Measurements from ENCODE around the gene KIF4B. TPM values are rescaled to one million over a fixed set of nuclear protein-coding genes. Genes with fewer than 3 reads are reported as not detected.

Gene KIF4B, protein sequence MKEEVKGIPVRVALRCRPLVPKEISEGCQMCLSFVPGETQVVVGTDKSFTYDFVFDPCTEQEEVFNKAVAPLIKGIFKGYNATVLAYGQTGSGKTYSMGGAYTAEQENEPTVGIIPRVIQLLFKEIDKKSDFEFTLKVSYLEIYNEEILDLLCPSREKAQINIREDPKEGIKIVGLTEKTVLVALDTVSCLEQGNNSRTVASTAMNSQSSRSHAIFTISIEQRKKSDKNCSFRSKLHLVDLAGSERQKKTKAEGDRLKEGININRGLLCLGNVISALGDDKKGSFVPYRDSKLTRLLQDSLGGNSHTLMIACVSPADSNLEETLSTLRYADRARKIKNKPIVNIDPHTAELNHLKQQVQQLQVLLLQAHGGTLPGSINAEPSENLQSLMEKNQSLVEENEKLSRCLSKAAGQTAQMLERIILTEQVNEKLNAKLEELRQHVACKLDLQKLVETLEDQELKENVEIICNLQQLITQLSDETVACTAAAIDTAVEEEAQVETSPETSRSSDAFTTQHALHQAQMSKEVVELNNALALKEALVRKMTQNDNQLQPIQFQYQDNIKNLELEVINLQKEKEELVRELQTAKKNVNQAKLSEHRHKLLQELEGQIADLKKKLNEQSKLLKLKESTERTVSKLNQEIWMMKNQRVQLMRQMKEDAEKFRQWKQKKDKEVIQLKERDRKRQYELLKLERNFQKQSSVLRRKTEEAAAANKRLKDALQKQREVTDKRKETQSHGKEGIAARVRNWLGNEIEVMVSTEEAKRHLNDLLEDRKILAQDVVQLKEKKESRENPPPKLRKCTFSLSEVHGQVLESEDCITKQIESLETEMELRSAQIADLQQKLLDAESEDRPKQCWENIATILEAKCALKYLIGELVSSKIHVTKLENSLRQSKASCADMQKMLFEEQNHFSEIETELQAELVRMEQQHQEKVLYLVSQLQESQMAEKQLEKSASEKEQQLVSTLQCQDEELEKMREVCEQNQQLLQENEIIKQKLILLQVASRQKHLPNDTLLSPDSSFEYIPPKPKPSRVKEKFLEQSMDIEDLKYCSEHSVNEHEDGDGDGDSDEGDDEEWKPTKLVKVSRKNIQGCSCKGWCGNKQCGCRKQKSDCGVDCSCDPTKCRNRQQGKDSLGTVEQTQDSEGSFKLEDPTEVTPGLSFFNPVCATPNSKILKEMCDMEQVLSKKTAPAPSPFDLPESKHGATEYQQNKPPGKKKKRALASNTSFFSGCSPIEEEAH
- total RNA-seq, result under 1 TPM in 3 of 4 donors, not detected in 1; under 0.01 to 0.08 (median 0.05) TPM

- H3K9me3 ChIP-seq, result peaks cover 0 to 7% (median 0%) of the 10 kb centered on the region in 3 donors
- H3K4me3 ChIP-seq, result no peak within 1 kb of the TSS
- H3K27me3 ChIP-seq, result peaks cover 3% of the 10 kb centered on the region
- WGBS, 2 donors (ENCODE audit: low coverage in 1 of 2), result 94% methylated on average over 18 of the region's 21 CpGs; no CpG with 5 or more reads in 1 of the 2 donors
- no peaks in the 10 kb centered on the region for H3K4me1 ChIP-seq
- no peak for TF ChIP-seq EP300 (IDR thresholded peaks at IDR 0.05)
- TF ChIP-seq POLR2AphosphoS5 (IDR thresholded peaks at IDR 0.05), result no peak
- TF ChIP-seq, protein P1, sequence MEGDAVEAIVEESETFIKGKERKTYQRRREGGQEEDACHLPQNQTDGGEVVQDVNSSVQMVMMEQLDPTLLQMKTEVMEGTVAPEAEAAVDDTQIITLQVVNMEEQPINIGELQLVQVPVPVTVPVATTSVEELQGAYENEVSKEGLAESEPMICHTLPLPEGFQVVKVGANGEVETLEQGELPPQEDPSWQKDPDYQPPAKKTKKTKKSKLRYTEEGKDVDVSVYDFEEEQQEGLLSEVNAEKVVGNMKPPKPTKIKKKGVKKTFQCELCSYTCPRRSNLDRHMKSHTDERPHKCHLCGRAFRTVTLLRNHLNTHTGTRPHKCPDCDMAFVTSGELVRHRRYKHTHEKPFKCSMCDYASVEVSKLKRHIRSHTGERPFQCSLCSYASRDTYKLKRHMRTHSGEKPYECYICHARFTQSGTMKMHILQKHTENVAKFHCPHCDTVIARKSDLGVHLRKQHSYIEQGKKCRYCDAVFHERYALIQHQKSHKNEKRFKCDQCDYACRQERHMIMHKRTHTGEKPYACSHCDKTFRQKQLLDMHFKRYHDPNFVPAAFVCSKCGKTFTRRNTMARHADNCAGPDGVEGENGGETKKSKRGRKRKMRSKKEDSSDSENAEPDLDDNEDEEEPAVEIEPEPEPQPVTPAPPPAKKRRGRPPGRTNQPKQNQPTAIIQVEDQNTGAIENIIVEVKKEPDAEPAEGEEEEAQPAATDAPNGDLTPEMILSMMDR (IDR thresholded peaks at IDR 0.05), result no peak
- TF ChIP-seq POLR2A (IDR thresholded peaks at IDR 0.05), result no peak
- ATAC-seq, result no peak
- no peak within 1 kb of the TSS for H3K27ac ChIP-seq
- no peaks in the 10 kb centered on the region for H3K36me3 ChIP-seq
Observed at GRCh38 chr5:155013526-155013925, at the start of gene KIF4B. Gene KIF4B (plus strand): TSS chr5:155013755. CDS start chr5:155013860, 105 bp downstream.

DNA sequence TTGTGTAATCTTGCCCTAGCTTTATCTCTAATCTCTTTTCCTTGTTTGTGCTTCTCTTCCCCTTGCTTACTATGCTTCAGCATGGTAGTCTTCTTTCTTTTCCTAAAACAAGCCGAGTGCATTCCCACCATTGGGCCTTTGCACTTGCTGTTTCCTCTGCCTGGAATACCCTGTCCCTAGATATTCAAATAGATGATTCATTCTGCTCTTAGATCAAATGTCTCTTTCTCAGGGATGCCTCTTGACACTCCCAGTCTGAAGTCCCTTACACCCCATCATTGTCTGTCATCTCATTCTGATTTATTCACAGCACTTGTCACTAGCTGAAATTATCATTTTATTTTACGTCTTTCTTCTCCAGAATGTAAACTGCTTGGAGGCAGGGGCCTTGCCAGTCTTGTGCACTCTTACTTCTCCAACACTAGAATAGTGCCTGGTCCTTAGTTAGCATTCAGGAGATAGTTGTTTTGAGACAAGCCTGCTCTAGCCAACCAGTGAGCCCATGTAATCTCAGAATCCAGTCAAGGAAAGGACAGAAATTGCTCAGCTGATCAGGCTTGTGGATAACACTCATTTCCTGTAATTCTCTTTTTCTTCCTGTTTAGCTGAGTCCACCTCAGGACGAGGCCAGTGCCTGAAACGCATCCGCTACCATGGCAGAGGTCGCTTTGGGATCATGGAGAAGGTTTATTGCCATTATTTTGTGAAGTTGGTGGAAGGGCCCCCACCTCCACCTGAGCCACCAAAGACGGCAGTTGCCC, 47.3 kb upstream of the KIF4B start:
- ATAC-seq, result no peak
- 71 to 89% methylated on average over 3 to 5 of the region's 7 CpGs for WGBS, 2 donors (ENCODE audit: low coverage in 1 of 2)
- peaks cover 0 to 73% of the 10 kb centered on the region in 2 donors for H3K36me3 ChIP-seq
- no peak for TF ChIP-seq POLR2A (IDR thresholded peaks at IDR 0.05)
- no peaks in the 10 kb centered on the region for H3K9me3 ChIP-seq
- H3K4me3 ChIP-seq, result no peak overlapping the region
- H3K4me1 ChIP-seq, result no peaks in the 10 kb centered on the region
- no peak overlapping the region for H3K27ac ChIP-seq
- no peaks in the 10 kb centered on the region for H3K27me3 ChIP-seq

- no peak for TF ChIP-seq EP300 (IDR thresholded peaks at IDR 0.05)
- TF ChIP-seq, protein P1 (IDR thresholded peaks at IDR 0.05), result no peak
- no peak for TF ChIP-seq POLR2AphosphoS5 (IDR thresholded peaks at IDR 0.05)
- TF ChIP-seq POLR2A (IDR thresholded peaks at IDR 0.05), result no peak
- no peak overlapping the region for H3K4me3 ChIP-seq
- 86 to 92% methylated on average over 3 of the region's 3 CpGs for WGBS, 2 donors (ENCODE audit: low coverage in 1 of 2)
Observed at GRCh38 chr5:154966874-154967273, 46.7 kb upstream of the KIF4B start.

GRCh38 chr5:154967421-154968024, 46.0 kb upstream of the KIF4B start:
- no peak for ATAC-seq

More at GRCh38 chr5:154966874-154967273, 46.7 kb upstream of the KIF4B start:
- no peaks in the 10 kb centered on the region for H3K9me3 ChIP-seq
- ATAC-seq, result no peak
- H3K36me3 ChIP-seq, result peaks cover 0 to 67% of the 10 kb centered on the region in 2 donors
- H3K4me1 ChIP-seq, result no peaks in the 10 kb centered on the region
- H3K27ac ChIP-seq, result no peak overlapping the region
- no peaks in the 10 kb centered on the region for H3K27me3 ChIP-seq

More at GRCh38 chr5:154967421-154968024, 46.0 kb upstream of the KIF4B start:
- Histone ChIP-seq H3K4me3 (no peak overlapping the region), H3K27me3 (no peaks in the 10 kb centered on the region), H3K9me3 (no peaks in the 10 kb centered on the region), H3K27ac (no peak overlapping the region), H3K36me3 (peaks cover 0 to 61% of the 10 kb centered on the region in 2 donors), H3K4me1 (no peaks in the 10 kb centered on the region)
- WGBS, 2 donors (ENCODE audit: low coverage in 1 of 2), result 61 to 74% methylated on average over 5 of the region's 5 CpGs
- no peak for TF ChIP-seq POLR2A (IDR thresholded peaks at IDR 0.05)
- no peak for TF ChIP-seq POLR2AphosphoS5 (IDR thresholded peaks at IDR 0.05)
- TF ChIP-seq EP300 (IDR thresholded peaks at IDR 0.05), result no peak
- TF ChIP-seq, protein P1 (IDR thresholded peaks at IDR 0.05), result peak in 2 of 4 experiments; percentile 18 to 30

Data from gastroesophageal sphincter (tissue), 4 donors.